Measurements from ENCODE around the gene CNNM1. TPM values are rescaled to one million over a fixed set of nuclear protein-coding genes. Genes with fewer than 3 reads are reported as not detected.

Gene CNNM1
- total RNA-seq, 2 experiments from 2014 or later: not detected

- no peaks in the 10 kb centered on the region for H3K36me3 ChIP-seq (ENCODE audit: insufficient read depth, low read length)
Observed at GRCh38 chr10:99433378-99434020, 104.3 kb downstream of the CNNM1 start.

GRCh38 chr10:99435986-99436638, 107.0 kb downstream of the CNNM1 start:
- Histone ChIP-seq H3K4me2 (ENCODE audit: low read length) (no peak overlapping the region), H2AFZ (ENCODE audit: low read length) (no peak overlapping the region), H3K79me2 (ENCODE audit: insufficient read depth, low read depth, low read length) (peaks cover 10% of the 10 kb centered on the region; the same call in 1 of the 2 replicates), H3K36me3 (ENCODE audit: insufficient read depth, low read length) (no peaks in the 10 kb centered on the region), H3K4me3 (ENCODE audit: low read depth, low read length, poor library complexity, severe bottlenecking) (no peak overlapping the region), H3K9me3 (ENCODE audit: low read length) (no peaks in the 10 kb centered on the region), H3K27ac (ENCODE audit: low read depth, low read length, poor library complexity, severe bottlenecking) (no peak overlapping the region), H4K20me1 (ENCODE audit: insufficient read depth, low read length) (peaks cover 7% of the 10 kb centered on the region), H3K9me2 (ENCODE audit: insufficient read depth, low read length) (no peaks in the 10 kb centered on the region), H3K4me1 (ENCODE audit: insufficient read depth, low read length, poor library complexity, severe bottlenecking) (peaks cover 9% of the 10 kb centered on the region)
- TF ChIP-seq EZH2phosphoT487 (IDR thresholded peaks at IDR 0.05; ENCODE audit: borderline replicate concordance, low read depth, low read length) (no peak), CTCF (conservative IDR thresholded peaks at IDR 0.05; ENCODE audit: low read length) (peak; percentile 89)
- DNase-seq (ENCODE audit: low spot score): peak; percentile 61
- BruUV-seq (replicated peaks): no TSS peak
- ChIA-PET POLR2A (interaction anchor here (0.6 to 0.7 kb wide), 3 partner anchors 184 to 1525 kb away, joined by 3 read pairs; partner anchors contain the start of gene SLC25A28), CTCF (ENCODE audit: unreplicated experiment) (interaction anchor here (0.6 to 1.5 kb wide), 7 partner anchors 14 to 180 kb away, joined by 3 to 8 read pairs (median 4); no protein-coding TSS in a partner anchor)
- intact Hi-C loops (cut with micrococcal nuclease; ENCODE audit: unreplicated experiment): loop anchor here (5.0 to 10.0 kb wide), 3 partner anchors 111 to 299 kb away; partner anchors contain the start of genes COX15 and CUTC

More at GRCh38 chr10:99433378-99434020, 104.3 kb downstream of the CNNM1 start:
- no peak overlapping the region for H3K4me2 ChIP-seq (ENCODE audit: low read length)
- ChIA-PET CTCF (ENCODE audit: unreplicated experiment) (no interaction called here), POLR2A (no interaction called here)
- intact Hi-C loops (cut with micrococcal nuclease; ENCODE audit: unreplicated experiment): loop anchor here (10.0 kb wide), 1 partner anchor 301 kb away; the partner anchor contains the start of genes COX15 and CUTC
- BruUV-seq (replicated peaks): no TSS peak
- peaks cover 7% of the 10 kb centered on the region for H4K20me1 ChIP-seq (ENCODE audit: insufficient read depth, low read length)
- TF ChIP-seq EZH2phosphoT487 (IDR thresholded peaks at IDR 0.05; ENCODE audit: borderline replicate concordance, low read depth, low read length): no peak
- peak; percentile 56 for TF ChIP-seq CTCF (conservative IDR thresholded peaks at IDR 0.05; ENCODE audit: low read length)
- H3K27ac ChIP-seq (ENCODE audit: low read depth, low read length, poor library complexity, severe bottlenecking): no peak overlapping the region
- DNase-seq (ENCODE audit: low spot score): no peak
- no peak overlapping the region for H3K4me3 ChIP-seq (ENCODE audit: low read depth, low read length, poor library complexity, severe bottlenecking)
- H2AFZ ChIP-seq (ENCODE audit: low read length): no peak overlapping the region
- peaks cover 26% of the 10 kb centered on the region; the same call in 1 of the 2 replicates for H3K79me2 ChIP-seq (ENCODE audit: insufficient read depth, low read depth, low read length)
- no peaks in the 10 kb centered on the region for H3K9me2 ChIP-seq (ENCODE audit: insufficient read depth, low read length)
- H3K4me1 ChIP-seq (ENCODE audit: insufficient read depth, low read length, poor library complexity, severe bottlenecking): peaks cover 14% of the 10 kb centered on the region
- H3K9me3 ChIP-seq (ENCODE audit: low read length): no peaks in the 10 kb centered on the region
